ENCODE data around the gene TENM4. TPM values are rescaled to one million over a fixed set of nuclear protein-coding genes. Genes with fewer than 3 reads are reported as not detected.
"Not testable (repeated sequence)": the region's sequence is repeated elsewhere in the genome, so short reads cannot be mapped to it uniquely, and the experiment has no call there.

The TENM4 gene
- total RNA-seq, 1 donor from 2014 or later: 43.2 TPM

- no peak overlapping the region for H3K27ac Mint-ChIP-seq (ENCODE audit: unreplicated experiment)
- no peak for TF ChIP-seq CTCF (conservative IDR thresholded peaks at IDR 0.05)
These were observed 458.4 kb downstream of the TENM4 start for GRCh38 chr11:78982473-78982872.

GRCh38 chr11:78981153-78981552 lies 459.7 kb downstream of the TENM4 start:
- peaks cover 7% of the 10 kb centered on the region for H3K4me1 Mint-ChIP-seq
- no peak for TF ChIP-seq CTCF (conservative IDR thresholded peaks at IDR 0.05)
- peaks cover 5% of the 10 kb centered on the region for H3K9me3 Mint-ChIP-seq
- no peaks in the 10 kb centered on the region for H3K27me3 Mint-ChIP-seq (ENCODE audit: low read depth)
- no peaks in the 10 kb centered on the region for H3K36me3 Mint-ChIP-seq (ENCODE audit: low read depth)
- no peak for DNase-seq (ENCODE audit: low read depth, low spot score)
- no peak overlapping the region for H3K4me3 Mint-ChIP-seq
- no peak overlapping the region for H3K27ac Mint-ChIP-seq (ENCODE audit: unreplicated experiment)

More at GRCh38 chr11:78982473-78982872, 458.4 kb downstream of the TENM4 start:
- Mint-ChIP-seq H3K4me1 (peaks cover 7% of the 10 kb centered on the region), H3K9me3 (peaks cover 3% of the 10 kb centered on the region), H3K27me3 (ENCODE audit: low read depth) (no peaks in the 10 kb centered on the region), H3K36me3 (ENCODE audit: low read depth) (no peaks in the 10 kb centered on the region), H3K4me3 (no peak overlapping the region)
- no peak for DNase-seq (ENCODE audit: low read depth, low spot score)

- Mint-ChIP-seq H3K27ac (ENCODE audit: unreplicated experiment) (no peak overlapping the region), H3K4me3 (no peak overlapping the region), H3K4me1 (peaks cover 7% of the 10 kb centered on the region), H3K27me3 (ENCODE audit: low read depth) (no peaks in the 10 kb centered on the region), H3K36me3 (ENCODE audit: low read depth) (no peaks in the 10 kb centered on the region), H3K9me3 (peaks cover 5% of the 10 kb centered on the region)
- no peak for DNase-seq (ENCODE audit: low read depth, low spot score)
- TF ChIP-seq CTCF (conservative IDR thresholded peaks at IDR 0.05): no peak
These were observed 462.0 kb downstream of the TENM4 start for GRCh38 chr11:78978831-78979230.

GRCh38 chr11:78977848-78978247 lies 463.0 kb downstream of the TENM4 start:
- H3K9me3 Mint-ChIP-seq; H3K4me1 Mint-ChIP-seq; H3K27me3 Mint-ChIP-seq (ENCODE audit: low read depth); DNase-seq (ENCODE audit: low read depth, low spot score); H3K27ac Mint-ChIP-seq (ENCODE audit: unreplicated experiment); H3K36me3 Mint-ChIP-seq (ENCODE audit: low read depth); H3K4me3 Mint-ChIP-seq: not testable (repeated sequence)

- Mint-ChIP-seq H3K27me3 (ENCODE audit: low read depth) (no peaks in the 10 kb centered on the region), H3K4me1 (no peaks in the 10 kb centered on the region), H3K4me3 (no peak overlapping the region), H3K9me3 (peaks cover 5% of the 10 kb centered on the region), H3K36me3 (ENCODE audit: low read depth) (no peaks in the 10 kb centered on the region), H3K27ac (ENCODE audit: unreplicated experiment) (peak overlapping the region; percentile 64)
- no peak for TF ChIP-seq CTCF (conservative IDR thresholded peaks at IDR 0.05)
- DNase-seq (ENCODE audit: low read depth, low spot score): no peak
These were observed 463.8 kb downstream of the TENM4 start for GRCh38 chr11:78977009-78977408.

- Mint-ChIP-seq H3K4me1 (no peaks in the 10 kb centered on the region), H3K27me3 (ENCODE audit: low read depth) (no peaks in the 10 kb centered on the region), H3K9me3 (peaks cover 5% of the 10 kb centered on the region), H3K4me3 (no peak overlapping the region), H3K27ac (ENCODE audit: unreplicated experiment) (no peak overlapping the region), H3K36me3 (ENCODE audit: low read depth) (no peaks in the 10 kb centered on the region)
- no peak for TF ChIP-seq CTCF (conservative IDR thresholded peaks at IDR 0.05)
- DNase-seq (ENCODE audit: low read depth, low spot score): no peak
These were observed 465.7 kb downstream of the TENM4 start for GRCh38 chr11:78975081-78975480.
